ENCODE measurements around the gene COX7B.
"Not testable (repeated sequence)": the region's sequence is repeated elsewhere in the genome, so short reads cannot be mapped to it uniquely, and the experiment has no call there.

Gene COX7B, protein sequence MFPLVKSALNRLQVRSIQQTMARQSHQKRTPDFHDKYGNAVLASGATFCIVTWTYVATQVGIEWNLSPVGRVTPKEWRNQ

GRCh38 chrX:77899081-77899828 lies at the start of gene COX7B:
COX7B (plus strand) TSS chrX:77899468; CDS start chrX:77899554, 86 bp downstream.
- peak; percentile 98 for FAIRE-seq

- FAIRE-seq: no peak
These were observed 23.9 kb upstream of the COX7B start for GRCh38 chrX:77875372-77875771.

- not testable (repeated sequence) for FAIRE-seq
These were observed 17.9 kb upstream of the COX7B start for GRCh38 chrX:77881418-77881817.

GRCh38 chrX:77892887-77893286 lies 6.4 kb upstream of the COX7B start:
- no peak for FAIRE-seq

DNA sequence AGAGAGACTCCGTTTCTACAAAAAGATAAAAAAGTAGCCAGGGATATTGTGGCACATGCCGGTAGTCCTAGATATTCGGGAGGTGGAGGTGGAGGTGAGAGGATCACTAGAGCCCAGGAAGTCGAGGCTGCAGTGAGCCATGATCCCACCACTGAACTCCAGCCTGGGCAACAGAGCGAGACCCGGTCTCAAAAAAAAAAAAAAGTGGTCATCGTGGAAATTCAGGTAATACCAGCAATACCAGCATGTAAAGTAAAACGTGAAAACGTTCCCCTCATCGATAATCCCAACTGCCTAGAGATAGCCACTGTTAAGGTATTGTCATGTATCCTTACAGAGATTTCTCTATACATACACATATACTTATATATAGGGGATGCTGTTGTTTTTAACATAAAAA lies 5.6 kb upstream of the COX7B start:
- FAIRE-seq: no peak

GRCh38 chrX:77894921-77895886 lies 4.1 kb upstream of the COX7B start, which contains the start of gene MAGT1:
MAGT1 (minus strand) TSS chrX:77895435; CDS start chrX:77895410, 25 bp downstream.
- FAIRE-seq: peak; percentile 99

- FAIRE-seq: no peak
These were observed 1.4 kb downstream of the COX7B start for GRCh38 chrX:77900688-77901087.

DNA sequence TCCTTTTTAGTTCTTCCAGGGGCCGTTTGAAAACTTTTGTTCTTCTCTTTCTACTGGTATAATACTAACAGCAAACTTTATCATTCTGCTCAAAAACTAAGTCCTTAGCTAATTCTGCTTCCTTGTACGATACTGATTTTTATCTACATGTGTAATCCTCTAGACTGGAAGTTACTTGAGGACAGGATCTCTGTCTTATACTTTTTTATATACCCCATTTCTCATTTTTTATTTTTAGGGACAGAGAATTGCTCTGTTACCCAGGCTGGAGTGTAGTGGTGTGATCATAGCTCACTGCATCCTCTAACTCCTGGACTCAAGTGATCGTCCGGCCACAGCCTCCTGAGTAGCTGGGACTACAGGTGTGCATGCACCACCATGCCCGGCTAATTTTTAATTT lies 2.2 kb downstream of the COX7B start:
- no peak for FAIRE-seq

- FAIRE-seq: no peak
These were observed 11.0 kb downstream of the COX7B start, which contains the start of gene ATP7A for GRCh38 chrX:77910108-77910840. ATP7A (plus strand) TSS chrX:77910693; CDS start chrX:77971642, 60,949 bp downstream.

GRCh38 chrX:77917294-77917933 lies 18.1 kb downstream of the COX7B start:
- FAIRE-seq: no peak

DNA sequence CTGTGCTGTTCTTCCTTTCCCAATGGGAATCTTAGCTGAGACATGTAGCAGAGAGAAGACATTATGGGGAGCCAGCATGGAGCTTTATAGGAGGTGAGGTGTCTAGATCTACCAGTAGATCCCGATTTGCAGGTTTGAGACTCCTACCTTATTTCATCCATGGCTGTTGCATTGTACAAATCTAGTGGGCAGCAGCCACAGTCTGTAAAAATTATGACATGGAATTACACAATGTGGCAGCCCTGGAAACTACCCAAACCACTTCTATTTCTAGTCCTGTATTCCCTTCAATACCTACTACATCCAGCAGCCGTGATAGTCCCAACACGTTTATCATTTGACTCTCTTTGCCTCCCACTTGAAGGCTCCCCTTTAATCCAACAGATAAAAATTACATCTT lies 19.3 kb downstream of the COX7B start:
- FAIRE-seq: no peak

- FAIRE-seq: not testable (repeated sequence)
These were observed 20.1 kb downstream of the COX7B start for GRCh38 chrX:77919370-77919769.

- no peak for FAIRE-seq
These were observed 23.5 kb downstream of the COX7B start for GRCh38 chrX:77922787-77923186.

DNA sequence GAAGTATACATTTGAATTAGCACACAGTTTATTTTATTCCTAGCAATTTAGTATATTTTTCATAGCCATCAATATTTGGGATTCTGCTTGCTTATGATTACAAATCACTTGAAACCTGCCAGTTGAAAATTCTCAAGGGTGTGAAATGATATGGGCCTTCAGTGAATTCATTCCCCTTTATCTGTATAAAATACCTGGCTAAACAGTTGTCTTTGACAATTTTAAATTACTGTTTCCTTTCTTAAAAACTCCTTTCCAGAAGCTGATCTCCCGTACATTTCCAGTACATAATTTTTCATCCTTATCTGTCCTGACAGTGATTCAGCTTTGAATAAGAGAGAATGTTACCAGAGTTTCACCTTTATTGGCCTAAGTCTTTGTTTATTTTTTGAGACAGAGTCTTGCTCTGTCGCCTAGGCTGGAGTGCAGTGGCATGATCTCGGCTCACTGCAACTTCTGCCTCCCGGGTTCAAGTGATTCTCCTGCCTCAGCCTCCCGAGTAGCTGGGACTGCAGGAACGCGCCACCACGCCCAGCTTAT lies 25.1 kb downstream of the COX7B start:
- no peak for FAIRE-seq

- FAIRE-seq: no peak
These were observed 26.5 kb downstream of the COX7B start for GRCh38 chrX:77925764-77926163.

DNA sequence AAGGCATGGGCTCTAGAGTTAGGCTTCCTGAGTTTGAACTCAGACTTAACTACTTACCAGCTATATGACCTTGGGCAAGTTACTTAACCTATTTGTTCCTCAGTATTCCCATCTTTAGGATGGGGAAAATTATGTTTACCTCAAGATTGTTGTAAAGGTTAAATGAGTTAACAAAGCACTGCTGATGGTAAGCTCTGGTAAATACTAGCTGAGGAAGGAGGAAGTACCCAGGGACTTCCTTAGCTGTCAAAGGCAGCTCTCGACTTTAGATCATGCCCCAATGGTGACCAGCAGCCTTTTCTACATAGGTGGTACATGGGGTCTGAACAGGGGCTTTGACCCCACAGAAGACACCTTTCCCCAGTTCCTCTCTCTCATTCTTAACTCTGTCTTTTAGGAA lies 31.3 kb downstream of the COX7B start:
- no peak for FAIRE-seq

DNA sequence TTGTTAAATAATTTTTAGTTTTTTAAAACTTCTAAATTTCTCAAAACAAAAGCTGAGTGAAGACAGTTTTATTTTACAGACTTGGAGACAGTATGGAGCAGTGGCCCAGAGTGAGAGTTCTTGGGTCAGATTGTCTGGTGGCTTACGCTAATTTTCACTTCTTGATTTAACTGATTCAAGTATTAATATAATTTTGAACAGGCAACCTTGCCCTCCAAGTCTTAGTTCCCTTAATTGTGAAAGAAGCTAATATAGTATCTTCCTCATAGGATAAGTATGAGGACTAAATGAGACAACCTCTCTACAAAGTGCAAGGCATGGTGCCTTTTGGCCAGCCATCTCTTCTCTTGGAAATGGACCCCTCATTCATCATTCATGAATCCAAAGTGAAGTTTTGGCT lies 36.6 kb downstream of the COX7B start:
- FAIRE-seq: no peak

GRCh38 chrX:77936299-77936698 lies 37.0 kb downstream of the COX7B start:
- no peak for FAIRE-seq

GRCh38 chrX:77937291-77937690 lies 38.0 kb downstream of the COX7B start:
- no peak for FAIRE-seq

- FAIRE-seq: no peak
These were observed 38.9 kb downstream of the COX7B start for GRCh38 chrX:77938083-77938680.

- FAIRE-seq: not testable (repeated sequence)
These were observed 45.8 kb downstream of the COX7B start for GRCh38 chrX:77945031-77945430.
